Ishikawa (cell line): ENCODE data around the gene SPAG8.
A peak's percentile ranks its signal among the peaks of the same experiment; 100 is the strongest.

Source experiments
- CEBPB ChIP-seq: IDR thresholded peaks from 2 replicates; pipeline ENCODE4 v1.6.1; 2012
- CREB1 ChIP-seq: IDR thresholded peaks from 2 replicates; pipeline ENCODE4 v1.6.1; 2012; ENCODE audit warnings: low read depth
- EGR1 ChIP-seq: IDR thresholded peaks from 2 replicates; pipeline ENCODE4 v1.6.1; 2012
- EP300 ChIP-seq: IDR thresholded peaks from 2 replicates; pipeline ENCODE4 v1.6.1; 2012; ENCODE audit warnings: borderline replicate concordance
- FOXM1 ChIP-seq: IDR thresholded peaks from 2 replicates; pipeline ENCODE4 v1.6.1; 2012; ENCODE audit warnings: low read depth, borderline replicate concordance
- NFIC ChIP-seq: IDR thresholded peaks from 2 replicates; pipeline ENCODE4 v1.6.1; 2012
- RAD21 ChIP-seq: IDR thresholded peaks from 2 replicates; pipeline ENCODE4 v1.6.1; 2012; ENCODE audit warnings: low read depth
- TAF1 ChIP-seq: IDR thresholded peaks from 2 replicates; pipeline ENCODE4 v1.6.1; 2012; ENCODE audit warnings: low read depth, mild to moderate bottlenecking
- TCF12 ChIP-seq: IDR thresholded peaks from 2 replicates; pipeline ENCODE4 v1.6.1; 2012; ENCODE audit warnings: low read depth
- TEAD4 ChIP-seq: IDR thresholded peaks from 2 replicates; pipeline ENCODE4 v1.6.1; 2012
- YY1 ChIP-seq: IDR thresholded peaks from 2 replicates; pipeline ENCODE4 v1.6.1; 2012; ENCODE audit warnings: low read depth
- ZBTB7A ChIP-seq: IDR thresholded peaks from 2 replicates; pipeline ENCODE4 v1.6.1; 2012; ENCODE audit warnings: low read depth
- TF ChIP-seq, protein P1 (sequence below): IDR thresholded peaks from 2 replicates; pipeline ENCODE4 v1.6.1; 2012
- TF ChIP-seq, protein P2 (sequence below): IDR thresholded peaks from 2 replicates; pipeline ENCODE4 v1.6.1; 2012
- TF ChIP-seq, protein P3 (sequence below): IDR thresholded peaks from 2 replicates; pipeline ENCODE4 v1.6.1; 2012; ENCODE audit warnings: low read depth, mild to moderate bottlenecking

SPAG8 gene

DNA sequence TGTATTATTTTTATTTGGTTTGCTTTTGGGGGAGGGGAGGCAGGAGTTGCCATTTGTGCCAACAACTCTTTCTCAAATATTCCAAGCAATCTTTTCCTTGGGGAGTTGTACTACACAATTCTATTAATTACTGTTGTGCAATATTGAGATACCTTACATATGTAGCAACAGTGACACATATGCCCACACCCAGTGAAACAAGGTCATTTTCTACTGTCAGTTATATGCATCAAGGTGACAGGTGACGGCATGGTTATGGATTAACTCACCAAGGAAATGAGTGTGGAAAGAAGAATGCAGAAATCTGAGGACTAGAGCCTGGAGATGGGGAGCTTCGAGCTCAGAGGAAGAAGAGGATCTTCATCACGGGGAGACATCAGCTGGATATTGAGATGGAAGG is 40.1 kb downstream of the SPAG8 start:
- TF ChIP-seq, protein P1, sequence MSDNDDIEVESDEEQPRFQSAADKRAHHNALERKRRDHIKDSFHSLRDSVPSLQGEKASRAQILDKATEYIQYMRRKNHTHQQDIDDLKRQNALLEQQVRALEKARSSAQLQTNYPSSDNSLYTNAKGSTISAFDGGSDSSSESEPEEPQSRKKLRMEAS = no peak
- 0 out of 2 replicates have a peak, but pooled peaks have one; percentile 27 for TF ChIP-seq CEBPB

DNA sequence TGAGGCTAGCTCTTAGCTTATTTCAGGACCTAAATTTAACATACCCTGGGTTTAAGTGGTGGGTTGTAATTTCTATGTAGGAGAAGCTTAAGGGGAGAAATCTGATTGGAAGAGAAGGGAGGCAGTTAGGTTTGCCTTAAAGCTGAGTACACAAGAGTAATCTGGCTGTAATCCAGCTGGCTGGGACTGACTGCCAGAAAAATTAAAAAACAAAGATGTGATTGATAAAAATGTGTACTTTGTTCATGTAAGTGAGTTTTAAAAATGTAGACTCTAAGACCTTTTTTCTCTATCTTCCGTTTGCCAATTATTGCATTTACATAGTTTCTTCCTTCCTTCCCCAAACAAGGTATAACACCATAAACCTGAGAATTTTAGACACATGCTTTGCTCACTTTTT is 40.5 kb downstream of the SPAG8 start:
- TF ChIP-seq TEAD4 (no peak), ZBTB7A (no peak), NFIC (no peak)

DNA sequence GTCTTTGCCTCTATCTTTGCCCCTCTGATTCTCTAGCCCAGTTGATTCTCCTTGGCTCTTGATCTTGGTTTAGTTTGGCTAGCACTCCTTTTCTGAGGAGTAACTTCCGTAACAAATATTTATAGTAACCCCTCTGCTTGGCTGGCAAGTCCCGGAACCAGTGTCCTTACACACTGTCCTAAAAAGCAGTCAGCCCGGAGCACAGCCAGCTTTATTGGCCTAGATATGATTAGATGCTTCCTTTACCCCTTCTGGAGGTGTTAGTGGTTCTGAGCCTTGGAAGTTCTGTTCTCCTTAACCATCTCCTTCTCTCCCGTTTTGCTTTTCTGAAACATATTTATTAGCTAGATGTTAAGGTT is 41.0 kb downstream of the SPAG8 start:
- TF ChIP-seq, protein P2, sequence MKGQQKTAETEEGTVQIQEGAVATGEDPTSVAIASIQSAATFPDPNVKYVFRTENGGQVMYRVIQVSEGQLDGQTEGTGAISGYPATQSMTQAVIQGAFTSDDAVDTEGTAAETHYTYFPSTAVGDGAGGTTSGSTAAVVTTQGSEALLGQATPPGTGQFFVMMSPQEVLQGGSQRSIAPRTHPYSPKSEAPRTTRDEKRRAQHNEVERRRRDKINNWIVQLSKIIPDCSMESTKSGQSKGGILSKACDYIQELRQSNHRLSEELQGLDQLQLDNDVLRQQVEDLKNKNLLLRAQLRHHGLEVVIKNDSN = no peak
- TF ChIP-seq NFIC (no peak), ZBTB7A (no peak), TEAD4 (no peak), EGR1 (no peak), CEBPB (no peak), FOXM1 (no peak), EP300 (no peak), CREB1 (no peak), RAD21 (no peak), YY1 (no peak), TAF1 (no peak), TCF12 (no peak)
- TF ChIP-seq, protein P3, sequence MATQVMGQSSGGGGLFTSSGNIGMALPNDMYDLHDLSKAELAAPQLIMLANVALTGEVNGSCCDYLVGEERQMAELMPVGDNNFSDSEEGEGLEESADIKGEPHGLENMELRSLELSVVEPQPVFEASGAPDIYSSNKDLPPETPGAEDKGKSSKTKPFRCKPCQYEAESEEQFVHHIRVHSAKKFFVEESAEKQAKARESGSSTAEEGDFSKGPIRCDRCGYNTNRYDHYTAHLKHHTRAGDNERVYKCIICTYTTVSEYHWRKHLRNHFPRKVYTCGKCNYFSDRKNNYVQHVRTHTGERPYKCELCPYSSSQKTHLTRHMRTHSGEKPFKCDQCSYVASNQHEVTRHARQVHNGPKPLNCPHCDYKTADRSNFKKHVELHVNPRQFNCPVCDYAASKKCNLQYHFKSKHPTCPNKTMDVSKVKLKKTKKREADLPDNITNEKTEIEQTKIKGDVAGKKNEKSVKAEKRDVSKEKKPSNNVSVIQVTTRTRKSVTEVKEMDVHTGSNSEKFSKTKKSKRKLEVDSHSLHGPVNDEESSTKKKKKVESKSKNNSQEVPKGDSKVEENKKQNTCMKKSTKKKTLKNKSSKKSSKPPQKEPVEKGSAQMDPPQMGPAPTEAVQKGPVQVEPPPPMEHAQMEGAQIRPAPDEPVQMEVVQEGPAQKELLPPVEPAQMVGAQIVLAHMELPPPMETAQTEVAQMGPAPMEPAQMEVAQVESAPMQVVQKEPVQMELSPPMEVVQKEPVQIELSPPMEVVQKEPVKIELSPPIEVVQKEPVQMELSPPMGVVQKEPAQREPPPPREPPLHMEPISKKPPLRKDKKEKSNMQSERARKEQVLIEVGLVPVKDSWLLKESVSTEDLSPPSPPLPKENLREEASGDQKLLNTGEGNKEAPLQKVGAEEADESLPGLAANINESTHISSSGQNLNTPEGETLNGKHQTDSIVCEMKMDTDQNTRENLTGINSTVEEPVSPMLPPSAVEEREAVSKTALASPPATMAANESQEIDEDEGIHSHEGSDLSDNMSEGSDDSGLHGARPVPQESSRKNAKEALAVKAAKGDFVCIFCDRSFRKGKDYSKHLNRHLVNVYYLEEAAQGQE = no peak
- TF ChIP-seq, protein P1 = no peak

DNA sequence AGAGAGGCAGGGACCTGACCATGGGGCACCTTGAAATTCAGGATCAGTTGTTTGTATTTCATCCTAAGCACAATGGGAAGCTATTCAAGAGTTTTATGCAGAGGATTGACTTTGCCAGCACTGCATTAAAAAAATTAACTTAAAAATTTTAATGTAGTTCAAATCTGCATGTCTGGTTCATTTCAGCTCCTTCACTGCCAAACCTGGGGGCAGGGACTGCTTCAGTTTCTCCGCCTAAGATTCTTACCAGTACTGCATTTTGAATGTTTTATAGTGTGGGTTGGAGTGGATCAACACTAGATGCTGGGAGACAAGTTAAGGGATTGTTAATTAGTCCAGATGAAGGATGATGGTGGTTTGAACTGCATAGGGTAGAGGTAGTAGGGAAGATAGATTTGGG is 42.3 kb downstream of the SPAG8 start:
- TF ChIP-seq TCF12 (no peak), FOXM1 (no peak), NFIC (no peak), TAF1 (no peak), EGR1 (no peak), CREB1 (no peak), TEAD4 (no peak), RAD21 (no peak)
- TF ChIP-seq, protein P2 = no peak
- TF ChIP-seq, protein P1 = no peak
- TF ChIP-seq, protein P3 = no peak

DNA sequence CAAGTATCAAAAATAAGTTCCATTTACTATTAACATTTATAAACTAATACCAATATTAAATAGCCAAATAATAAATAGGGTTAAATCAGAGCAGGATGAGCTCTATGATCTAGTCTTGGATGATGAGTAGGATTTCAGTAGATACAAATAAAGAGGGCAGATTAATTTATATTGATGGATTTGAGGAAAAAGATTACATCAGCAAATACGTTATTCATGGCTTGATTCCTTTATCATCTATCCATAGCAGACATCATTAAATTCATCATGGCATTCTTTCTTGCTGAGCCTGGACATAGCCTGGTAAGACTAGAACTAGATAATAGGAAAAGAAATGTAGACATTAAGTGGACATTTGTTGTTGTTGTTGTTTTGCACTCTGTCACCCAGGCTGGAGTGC is 44.6 kb downstream of the SPAG8 start:
- TF ChIP-seq, protein P3 = no peak
- TF ChIP-seq, protein P1 = no peak
- no peak for TF ChIP-seq EGR1
- TF ChIP-seq RAD21 = no peak
- no peak for TF ChIP-seq EP300
- TF ChIP-seq CREB1 = no peak
- no peak for TF ChIP-seq TCF12
- no peak for TF ChIP-seq TEAD4
